Measurements from ENCODE around the gene BAIAP2. TPM values are rescaled to one million over a fixed set of nuclear protein-coding genes. Genes with fewer than 3 reads are reported as not detected.
A peak's percentile ranks its signal among the peaks of the same experiment; 100 is the strongest.
"Not testable (repeated sequence)": the region's sequence is repeated elsewhere in the genome, so short reads cannot be mapped to it uniquely, and the experiment has no call there.

BAIAP2 gene
- total RNA-seq, 1 experiment from 2014 or later, result 34.4 TPM

DNA sequence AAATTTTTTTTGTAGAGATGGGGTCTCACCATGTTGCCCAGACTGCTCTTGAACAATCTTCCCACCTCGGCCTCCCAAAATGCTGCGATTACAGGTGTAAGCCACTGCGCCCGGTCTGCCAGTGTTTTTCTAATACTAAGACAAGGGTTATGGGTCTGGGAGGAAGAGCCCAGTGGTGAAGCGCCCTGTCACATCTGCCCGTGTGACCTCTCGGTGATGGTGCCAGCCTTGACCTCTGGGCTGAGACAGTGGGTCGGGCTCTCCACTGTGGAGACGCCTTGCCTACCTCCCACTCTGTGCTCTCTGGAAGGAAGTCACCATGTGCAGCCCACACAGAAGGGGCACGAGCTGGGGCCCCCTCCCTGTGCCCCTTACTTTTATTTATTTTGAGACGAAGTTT lies 5.1 kb upstream of the BAIAP2 start:
- DNase-seq, result no peak
- Histone ChIP-seq H3K9me3 (no peaks in the 10 kb centered on the region), H3K27me3 (no peaks in the 10 kb centered on the region), H3K4me3 (no peak overlapping the region), H3K36me3 (no peaks in the 10 kb centered on the region)

DNA sequence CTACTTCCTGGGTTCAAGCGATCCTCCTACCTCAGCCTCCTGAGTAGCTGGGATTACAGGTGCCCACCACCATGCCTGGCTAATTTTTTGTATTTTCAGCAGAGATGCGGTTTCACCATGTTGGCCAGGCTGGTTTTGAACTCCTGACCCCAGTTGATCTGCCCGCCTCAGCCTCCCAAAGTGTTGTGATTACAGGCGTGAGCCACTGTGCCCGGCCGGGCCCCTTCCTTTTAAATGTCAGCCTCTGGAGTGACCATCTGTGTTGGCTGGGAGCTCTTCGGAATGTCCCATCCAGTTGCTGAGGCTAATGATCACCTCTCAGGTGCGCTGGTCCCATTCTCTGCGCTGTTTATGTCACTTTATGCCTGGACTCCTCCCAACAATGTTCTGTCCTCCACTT lies 4.6 kb upstream of the BAIAP2 start:
- H3K27me3 ChIP-seq, DNase-seq, H3K4me3 ChIP-seq, H3K9me3 ChIP-seq, H3K36me3 ChIP-seq: not testable (repeated sequence)

DNA sequence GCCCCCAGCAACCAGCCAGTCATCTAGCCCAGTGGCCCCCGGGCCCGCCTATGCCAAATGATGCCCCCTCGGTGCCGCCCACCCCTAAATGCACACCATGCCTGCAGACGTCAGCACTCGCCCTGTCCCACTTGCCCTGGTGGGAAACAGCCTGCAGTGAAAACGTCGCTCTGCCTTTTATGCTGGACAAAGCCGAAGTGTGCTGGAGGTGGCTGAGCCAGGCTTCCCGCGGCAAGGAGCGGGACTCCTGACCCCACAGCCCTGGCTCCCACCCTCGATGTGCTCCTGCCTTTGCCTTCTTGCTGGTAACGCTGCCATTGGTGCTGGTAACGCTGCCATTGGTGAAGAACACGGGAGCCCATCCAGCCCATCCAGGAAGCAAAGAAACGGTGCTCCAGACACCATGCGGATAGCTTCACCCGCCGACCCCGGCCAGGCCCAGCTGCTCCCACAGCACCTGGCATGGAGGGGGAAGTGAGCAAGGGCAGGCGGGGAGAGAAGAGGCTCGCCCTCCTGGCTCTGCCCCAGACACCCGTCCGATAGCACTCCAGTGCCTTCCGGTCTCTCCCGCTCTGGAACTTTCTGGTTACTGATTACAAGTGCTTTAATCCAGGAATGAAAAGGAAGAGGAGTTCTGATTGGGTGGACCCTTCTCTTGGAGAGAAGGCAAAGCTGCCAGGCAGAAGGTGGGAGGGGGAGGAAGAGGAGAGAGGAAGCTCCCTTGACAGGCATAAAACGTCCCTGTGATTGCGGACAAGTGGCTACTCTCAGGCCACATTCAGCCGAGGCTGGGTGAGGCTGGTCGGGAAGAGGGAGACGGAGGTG lies 4.0 kb upstream of the BAIAP2 start:
- H3K36me3 ChIP-seq, result no peaks in the 10 kb centered on the region; the same call in 1 of the 2 replicates
- H3K4me3 ChIP-seq, result no peak overlapping the region
- no peaks in the 10 kb centered on the region for H3K9me3 ChIP-seq
- no peaks in the 10 kb centered on the region for H3K27me3 ChIP-seq
- no peak for DNase-seq

DNA sequence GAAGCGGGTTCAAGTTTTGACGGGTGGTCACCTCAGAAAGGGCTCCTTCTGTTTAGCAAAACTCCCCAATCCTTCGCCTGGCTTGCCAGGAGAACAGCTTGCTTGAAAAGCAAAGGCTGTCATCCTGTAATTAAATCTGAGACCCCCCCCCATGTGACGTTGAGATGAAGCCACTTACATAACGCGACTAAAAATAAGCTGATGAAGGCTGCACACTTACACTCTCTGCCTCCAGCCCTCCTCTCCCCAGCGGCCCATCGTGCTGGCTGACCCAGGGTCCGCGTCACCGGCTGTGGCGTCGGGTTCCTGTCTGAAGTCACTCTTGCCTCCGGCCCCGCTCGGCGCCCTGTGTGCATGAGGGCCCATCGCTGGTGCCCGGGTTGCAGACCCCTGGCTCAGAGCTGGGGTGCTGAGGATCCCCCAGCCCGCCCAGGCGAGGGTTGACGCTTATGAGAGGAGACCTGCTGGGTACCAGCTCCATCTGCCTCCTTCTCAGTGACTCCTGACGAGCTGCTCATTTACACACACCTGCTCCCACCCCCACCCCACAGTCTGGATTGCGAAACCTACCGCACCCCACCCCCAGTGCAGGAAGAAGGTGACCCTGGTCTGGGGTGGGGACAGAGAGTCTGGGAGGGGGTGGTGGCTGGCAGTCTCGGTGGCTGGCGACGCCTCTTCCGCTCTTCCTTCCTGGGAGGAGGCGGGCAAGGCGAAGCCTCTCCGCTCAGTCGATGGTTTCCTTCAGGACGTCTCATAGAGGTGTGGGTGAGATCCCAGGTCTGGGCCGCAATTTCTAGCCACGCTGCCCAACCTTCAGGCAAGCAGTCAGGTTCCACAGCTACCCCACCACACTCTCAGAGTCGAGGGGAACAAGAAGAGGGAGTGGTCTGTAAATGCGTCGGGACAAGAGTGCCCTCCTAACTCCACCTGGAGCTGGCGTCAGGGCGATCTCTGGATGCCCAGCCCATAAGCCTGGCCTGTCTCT lies 3.1 kb upstream of the BAIAP2 start:
- no peaks in the 10 kb centered on the region for H3K27me3 ChIP-seq
- H3K4me3 ChIP-seq, result no peak overlapping the region
- H3K36me3 ChIP-seq, result peaks cover 5% of the 10 kb centered on the region
- H3K9me3 ChIP-seq, result no peaks in the 10 kb centered on the region
- DNase-seq, result no peak

DNA sequence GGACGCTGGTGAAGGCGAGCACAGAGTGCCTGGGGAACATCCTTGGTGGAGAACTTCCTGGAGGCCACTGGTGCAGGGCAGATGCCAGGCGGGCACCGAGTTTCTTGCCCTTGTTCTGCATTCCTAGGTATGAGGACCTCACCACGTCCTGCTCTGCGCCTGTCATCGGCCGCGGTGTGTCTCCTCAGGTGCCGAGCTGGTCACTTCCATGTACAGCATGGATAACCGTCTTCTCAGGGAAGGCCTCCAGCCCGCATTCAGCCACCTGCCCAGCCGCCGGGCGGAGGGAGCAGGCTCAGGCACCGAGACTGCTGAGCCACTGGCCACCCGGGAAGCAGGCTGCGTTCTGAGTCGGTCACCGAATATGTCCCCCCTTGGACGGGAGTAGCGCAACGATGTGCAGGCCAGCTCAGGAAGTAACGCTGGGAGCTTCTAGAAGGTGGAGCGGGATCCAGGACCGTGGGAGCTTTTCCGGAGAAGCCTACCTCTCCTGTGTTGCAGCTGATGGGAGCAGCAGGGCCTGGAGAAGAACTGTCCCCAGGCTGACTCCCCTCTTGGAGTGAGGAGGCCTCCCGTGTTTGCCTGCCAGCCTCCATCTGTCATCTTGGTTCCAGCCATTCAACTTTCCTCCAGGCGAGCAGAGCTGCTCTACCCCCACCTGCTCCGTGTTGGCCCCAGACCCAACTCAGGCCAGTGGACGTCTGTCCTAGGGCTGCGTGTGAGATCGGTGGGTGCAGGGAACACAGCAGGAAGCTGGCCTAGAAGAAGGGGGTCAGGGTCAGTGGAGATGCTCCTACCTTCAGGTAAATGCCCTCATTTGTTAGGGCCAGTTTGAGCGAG lies 2.1 kb upstream of the BAIAP2 start:
- no peak for DNase-seq
- Histone ChIP-seq H3K9me3 (no peaks in the 10 kb centered on the region), H3K27me3 (no peaks in the 10 kb centered on the region), H3K36me3 (peaks cover 13% of the 10 kb centered on the region), H3K4me3 (no peak overlapping the region)

DNA sequence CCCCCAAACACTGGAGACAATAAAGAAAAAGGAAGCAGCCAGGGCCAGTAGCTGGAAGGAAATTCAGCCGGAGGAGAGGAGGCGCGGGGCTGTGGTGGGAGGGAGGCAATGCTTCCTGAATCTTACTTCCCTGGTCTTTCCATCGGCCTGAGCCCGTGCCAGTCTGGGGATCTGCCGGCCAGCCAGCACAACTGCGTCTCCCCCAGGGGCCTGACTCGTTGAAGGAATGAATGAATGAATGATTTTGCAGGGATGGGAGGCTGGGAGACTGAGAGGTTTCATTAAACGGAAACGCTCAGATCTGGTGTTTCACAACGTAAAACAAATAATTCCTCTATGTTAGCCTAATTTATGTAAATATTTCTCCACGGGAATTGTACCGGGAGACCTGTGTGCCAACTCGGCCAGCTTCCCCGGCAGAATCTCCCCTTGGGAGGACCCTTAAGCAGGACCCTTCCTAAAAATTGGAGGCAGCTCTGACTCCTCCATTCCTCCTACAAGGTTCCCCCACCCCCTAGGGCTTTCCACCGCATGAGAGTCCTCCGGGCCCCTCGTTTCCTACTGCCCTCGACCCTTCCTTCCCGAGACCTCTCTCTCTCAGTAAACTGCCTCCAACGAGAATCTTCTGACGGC lies 1.3 kb upstream of the BAIAP2 start:
- no peak for DNase-seq
- Histone ChIP-seq H3K4me3 (peak overlapping the region; percentile 59), H3K9me3 (no peaks in the 10 kb centered on the region), H3K36me3 (peaks cover 19% of the 10 kb centered on the region), H3K27me3 (no peaks in the 10 kb centered on the region)

DNA sequence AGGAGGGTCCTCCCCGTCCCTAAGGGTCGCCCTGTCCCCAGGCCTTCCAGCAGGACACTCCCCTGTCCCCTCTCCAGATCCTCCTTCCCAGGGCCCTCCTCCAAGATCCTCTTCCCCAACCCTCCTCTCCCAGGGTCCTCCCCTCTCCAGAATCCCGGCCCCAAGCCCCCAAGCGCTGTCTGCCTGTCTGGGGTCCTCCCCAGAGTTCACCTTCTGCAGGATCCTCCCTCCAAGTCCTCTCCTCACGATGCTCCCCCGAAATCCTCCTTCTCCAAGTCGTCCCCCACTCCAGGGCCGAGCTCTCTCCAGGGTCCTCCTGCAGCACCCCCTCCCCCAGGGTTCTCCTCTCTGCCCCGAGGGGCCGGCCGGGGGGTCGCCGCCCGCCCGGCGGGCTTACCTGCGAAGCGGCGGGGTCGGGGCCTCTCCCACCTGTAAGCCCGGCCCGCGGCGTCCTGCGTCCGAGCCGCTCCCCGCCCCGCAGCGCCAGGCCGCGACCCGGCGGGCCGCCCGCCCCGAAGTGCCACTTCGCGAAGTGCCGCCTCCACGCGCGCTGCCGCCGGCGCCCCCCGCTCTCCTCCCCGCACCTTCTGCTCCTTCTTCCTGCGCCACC lies 678 bp upstream of the BAIAP2 start:
- no peak for DNase-seq
- Histone ChIP-seq H3K4me3 (peak overlapping the region; percentile 59), H3K9me3 (no peaks in the 10 kb centered on the region)

DNA sequence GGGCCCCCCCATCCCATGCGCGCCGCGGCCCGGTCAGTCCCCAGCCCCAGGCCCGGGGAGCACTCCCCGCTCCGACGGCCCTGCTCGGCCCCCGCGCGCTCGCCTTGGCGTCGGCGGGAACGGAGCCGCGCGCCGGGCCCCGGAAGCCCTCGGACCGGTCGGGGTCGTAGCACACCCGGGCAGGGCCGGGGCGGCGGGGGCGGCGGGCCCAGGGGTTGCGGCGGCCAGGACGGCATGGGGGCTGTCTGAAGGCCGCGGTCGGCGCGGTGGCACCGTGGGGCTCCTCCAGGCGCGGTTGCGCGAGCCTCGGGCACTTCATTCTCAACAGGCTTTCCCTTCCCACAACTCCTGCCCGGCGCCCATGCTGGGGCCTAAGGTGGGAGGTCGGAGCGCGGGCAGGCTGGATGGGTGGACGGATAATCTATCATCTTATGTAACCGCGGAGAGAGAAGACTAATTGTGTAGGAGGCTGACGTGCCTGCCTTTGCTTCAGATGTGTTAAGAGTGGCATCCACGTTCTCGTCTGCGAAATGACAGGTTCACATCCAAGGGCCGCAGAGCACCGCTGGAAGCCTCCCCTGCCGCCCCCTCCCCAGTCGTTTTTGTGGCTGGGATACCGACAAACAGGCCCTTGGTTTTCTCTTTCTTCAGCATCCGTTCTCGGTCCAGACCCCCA lies 708 bp downstream of the BAIAP2 start:
- peaks cover 21% of the 10 kb centered on the region for H3K36me3 ChIP-seq
- H3K4me3 ChIP-seq, result peak overlapping the region; percentile 62
- H3K9me3 ChIP-seq, result no peaks in the 10 kb centered on the region
- DNase-seq, result peak; percentile 32
- H3K27me3 ChIP-seq, result no peaks in the 10 kb centered on the region

More for the DNA sequence above, 678 bp upstream of the BAIAP2 start:
- H3K27me3 ChIP-seq, result no peaks in the 10 kb centered on the region
- H3K36me3 ChIP-seq, result peaks cover 21% of the 10 kb centered on the region

DNA sequence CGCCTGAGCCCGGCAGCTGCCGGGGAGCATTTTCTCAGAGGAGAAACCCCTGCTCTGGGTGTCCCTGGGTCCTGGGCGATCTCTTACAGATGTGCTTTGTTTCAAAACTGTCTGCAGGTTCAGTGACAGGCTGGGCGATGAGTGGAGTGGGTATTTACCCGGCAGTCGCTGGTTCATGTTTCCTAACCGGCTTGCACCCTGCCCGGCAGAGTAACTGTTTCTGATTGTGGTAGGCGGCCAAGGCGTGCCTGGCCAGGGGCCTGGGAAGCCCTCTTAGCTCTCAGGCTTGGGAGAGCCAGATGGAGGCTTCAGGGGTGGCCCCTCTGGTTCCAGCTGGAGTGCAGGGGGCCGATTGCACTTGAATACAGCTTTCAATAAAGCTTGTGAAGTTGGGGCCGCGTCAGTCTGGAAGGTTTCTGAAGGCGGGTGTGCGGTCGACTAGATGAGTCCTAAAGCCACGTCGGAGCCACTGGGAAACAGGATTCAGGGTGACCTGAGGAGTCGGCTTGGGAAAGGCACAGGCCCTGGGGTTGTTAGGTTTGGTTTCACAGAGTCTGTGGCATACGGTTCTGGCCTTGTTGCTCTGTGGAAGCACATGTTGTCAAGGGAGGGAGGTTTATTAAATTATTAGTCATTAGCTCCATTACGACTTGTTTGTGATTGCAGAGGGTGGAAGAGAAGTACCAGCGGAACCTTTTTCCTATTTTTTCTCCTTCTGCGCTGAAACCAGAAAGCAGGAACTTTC lies 1.4 kb downstream of the BAIAP2 start:
- no peaks in the 10 kb centered on the region for H3K9me3 ChIP-seq
- no peaks in the 10 kb centered on the region for H3K27me3 ChIP-seq
- H3K36me3 ChIP-seq, result peaks cover 21% of the 10 kb centered on the region
- no peak for DNase-seq
- H3K4me3 ChIP-seq, result peak overlapping the region; percentile 62

DNA sequence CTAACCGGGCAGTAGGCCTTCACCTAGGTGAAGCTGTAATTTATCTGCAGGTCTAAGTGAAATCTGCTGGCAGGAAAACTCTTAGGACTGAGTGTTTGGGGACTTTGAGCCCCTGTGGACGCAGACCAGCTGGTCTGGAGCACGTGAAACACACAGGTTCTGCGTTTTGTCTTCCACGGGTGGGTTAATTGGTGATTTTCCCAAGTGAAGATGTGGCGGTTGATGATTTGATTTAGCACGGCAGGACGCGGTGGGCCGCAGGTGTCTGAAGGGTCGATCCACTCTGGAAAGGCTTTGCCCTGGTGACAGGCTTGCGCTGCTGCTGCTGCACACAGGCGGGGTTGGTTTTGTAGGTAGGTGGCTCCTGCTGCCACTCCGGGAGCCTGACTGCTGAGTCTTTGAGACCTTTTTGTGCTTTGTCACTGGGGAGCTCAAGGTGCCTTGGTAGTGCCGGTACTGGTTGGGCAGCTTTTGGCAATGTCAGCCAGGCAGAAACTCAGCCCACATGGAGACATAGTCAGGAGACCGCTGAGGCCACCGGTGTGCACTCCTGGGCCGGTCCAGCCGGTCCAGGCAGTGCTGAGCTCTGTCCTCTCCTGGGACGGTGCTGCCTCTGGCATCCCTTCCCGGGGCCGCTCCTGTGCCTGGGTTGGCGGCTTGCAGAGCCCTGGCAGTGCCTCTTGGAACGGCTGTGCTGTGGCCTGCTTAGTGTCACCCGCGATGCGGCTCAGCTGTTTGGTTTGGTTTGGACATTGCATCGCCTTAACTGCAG lies 2.3 kb downstream of the BAIAP2 start:
- no peaks in the 10 kb centered on the region for H3K9me3 ChIP-seq
- H3K4me3 ChIP-seq, result no peak overlapping the region; the same call in 1 of the 2 replicates
- no peaks in the 10 kb centered on the region for H3K27me3 ChIP-seq
- peaks cover 21% of the 10 kb centered on the region for H3K36me3 ChIP-seq
- peak; percentile 33 for DNase-seq

DNA sequence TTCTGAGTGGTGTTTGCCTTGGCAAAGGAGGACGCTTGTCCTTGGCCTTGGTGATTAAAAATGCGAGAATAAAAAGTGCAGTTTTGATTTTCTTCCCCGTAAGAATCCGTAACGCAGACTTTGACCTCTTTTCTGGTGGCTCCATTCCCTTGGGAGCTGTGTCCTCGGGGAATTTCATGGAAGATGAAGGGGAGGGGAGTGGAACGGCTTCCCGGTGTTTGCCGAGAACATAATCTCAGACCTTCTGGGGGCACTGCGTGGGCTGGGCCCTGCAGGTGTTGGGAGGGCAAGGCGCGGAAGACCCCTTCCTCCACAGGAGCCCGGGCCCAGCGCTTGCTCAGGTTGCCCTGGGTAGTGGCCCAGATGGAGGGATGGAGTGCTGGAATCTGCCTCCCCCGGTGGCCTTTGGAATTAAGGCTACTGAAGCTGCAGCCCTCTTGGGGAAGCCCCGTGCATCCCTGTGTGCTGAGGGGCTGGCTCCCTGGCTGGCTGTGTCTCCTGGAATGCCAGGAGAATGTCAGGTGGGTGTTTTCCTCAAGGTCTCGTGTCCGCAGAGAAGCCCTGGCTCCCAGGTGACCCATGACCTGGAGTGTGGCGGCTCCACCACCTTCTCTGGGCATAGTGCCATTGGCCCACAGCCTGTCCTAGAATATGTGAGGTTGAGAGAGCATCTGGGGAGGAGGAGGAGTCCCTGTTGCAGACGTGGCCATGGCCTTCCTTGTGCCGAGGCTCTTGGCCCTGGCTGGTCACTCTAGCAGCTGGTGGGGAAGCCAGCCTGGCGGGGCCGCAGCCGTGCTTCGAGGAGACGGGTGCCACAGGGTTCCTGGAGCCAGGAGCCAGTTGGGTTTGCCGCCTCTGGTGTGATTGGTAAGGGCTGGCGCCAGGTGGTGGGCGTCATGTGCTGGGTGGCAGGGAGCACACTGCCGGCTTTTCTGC lies 3.1 kb downstream of the BAIAP2 start:
- peaks cover 21% of the 10 kb centered on the region for H3K36me3 ChIP-seq
- H3K4me3 ChIP-seq, result no peak overlapping the region
- no peaks in the 10 kb centered on the region for H3K9me3 ChIP-seq
- H3K27me3 ChIP-seq, result no peaks in the 10 kb centered on the region
- no peak for DNase-seq

DNA sequence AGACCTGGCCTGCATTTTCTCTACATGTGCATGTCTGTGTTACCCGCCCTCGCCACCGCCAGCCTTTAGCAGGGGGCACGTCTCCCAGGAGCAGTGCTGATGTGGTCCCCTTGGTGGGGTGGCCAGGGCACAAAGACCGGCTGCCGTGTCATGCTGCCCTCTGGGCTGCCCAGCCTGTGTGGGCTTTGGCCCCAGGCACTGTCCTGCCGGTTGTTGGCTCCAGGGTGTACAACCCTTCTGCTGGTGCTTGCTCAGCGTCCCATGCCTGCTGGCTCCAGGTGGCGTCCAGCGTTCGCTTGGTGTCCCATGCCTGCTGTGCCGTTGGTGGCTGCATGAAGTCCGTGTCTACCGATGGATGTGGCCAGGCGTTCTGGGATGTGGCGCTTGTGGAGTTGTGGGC lies 4.1 kb downstream of the BAIAP2 start:
- DNase-seq, result no peak
- Histone ChIP-seq H3K36me3 (peaks cover 21% of the 10 kb centered on the region), H3K27me3 (no peaks in the 10 kb centered on the region), H3K4me3 (no peak overlapping the region), H3K9me3 (no peaks in the 10 kb centered on the region)
